NT2/D1 (cell line): Measurements from ENCODE around the gene NKD1.

Source experiments
- YY1 ChIP-seq: IDR thresholded peaks from 2 replicates; pipeline ENCODE4 v1.6.1; 2011; ENCODE audit not compliant: insufficient read length, insufficient read depth
- ZNF274 ChIP-seq: IDR thresholded peaks from 2 replicates; pipeline ENCODE4 v1.6.1; 2011; ENCODE audit warnings: mild to moderate bottlenecking, low read depth, low read length

- TF ChIP-seq YY1 = no peak
- no peak for TF ChIP-seq ZNF274
Observed at GRCh38 chr16:50601341-50601740, 53.1 kb downstream of the NKD1 start.
